Spleen (tissue), 7 donors: Measurements from ENCODE around the gene IL3.

ENCODE experiments used
- CTCF ChIP-seq, 11 experiments: fragments of 200-600 bp in 7 of 11; fragments of 450-650 bp in 4 of 11; sonication (generic) in 4 of 11; IDR thresholded peaks in 8 of 11; conservative IDR thresholded peaks in 3 of 11; 1 replicate in 7 of 11; 2 replicates in 4 of 11; pipeline versions ENCODE4 v1.4.0 to v1.8.0; 2016 to 2021; ENCODE audit warnings: antibody characterized with exemption in 11 of 11, inconsistent platforms in 4 of 11, mild to moderate bottlenecking in 1 of 11
- POLR2A ChIP-seq, 3 donors: fragments of 450-650 bp; IDR thresholded peaks; one replicate each; pipeline ENCODE4 v1.5.1; 2017; ENCODE audit warnings: antibody characterized with exemption in 3 of 3, mild to moderate bottlenecking in 1 of 3
- POLR2AphosphoS5 ChIP-seq, 3 donors: sonication (generic); formaldehyde crosslinking; IDR thresholded peaks; one replicate each; pipeline ENCODE4 v1.5.1; 2017; ENCODE audit warnings: antibody characterized with exemption in 3 of 3
- donor health status: DM: no; HTN: no; CAD: no; lungs with moderate emphysema.
- donor health status: DM: no; HTN: no; CAD: no.
- donor health status: DM: no; HTN: no; CAD: no.

DNA sequence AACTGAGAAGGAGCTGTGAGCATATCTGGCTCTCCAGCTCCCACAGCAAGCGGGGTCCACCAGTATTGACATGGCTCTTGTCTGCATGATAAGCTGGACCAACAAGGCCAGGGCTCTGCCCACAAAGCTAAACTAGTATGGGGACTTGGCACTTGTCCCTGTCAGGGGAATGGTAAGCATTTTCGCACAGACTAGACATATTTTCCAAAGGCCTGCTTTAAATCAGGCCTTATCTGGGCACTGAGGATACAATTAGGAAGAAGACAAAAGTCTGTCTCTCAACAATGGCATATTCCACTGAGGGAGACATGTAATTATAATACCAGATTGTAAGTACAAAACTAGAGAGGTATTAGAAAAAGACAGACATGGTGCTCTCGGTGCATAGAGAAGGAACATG, 45.2 kb downstream of the IL3 start:
- no peak for TF ChIP-seq POLR2A (IDR thresholded peaks at IDR 0.05)
- TF ChIP-seq CTCF (IDR thresholded peaks at IDR 0.05 in 8 of 11, conservative IDR thresholded peaks at IDR 0.05 in 3 of 11): no peak
- no peak for TF ChIP-seq POLR2AphosphoS5 (IDR thresholded peaks at IDR 0.05)
